NOMO-1 treated with dmso at 0.1 percent for 144 hours (cell line): Measurements from ENCODE around the gene PFN4.

Experiments used
- DNase-seq: peaks from one replicate; lab custom pipeline; 2025; ENCODE audit not compliant: unreplicated experiment; lab: John Stamatoyannopoulos, UW

Gene PFN4

GRCh38 chr2:24082787-24083566 lies 40.2 kb downstream of the PFN4 start:
- DNase-seq, result no peak

GRCh38 chr2:24080701-24081100 lies 42.4 kb downstream of the PFN4 start:
- DNase-seq, result no peak

GRCh38 chr2:24077879-24078278 lies 45.3 kb downstream of the PFN4 start:
- no peak for DNase-seq

GRCh38 chr2:24077535-24077877 lies 45.6 kb downstream of the PFN4 start:
- no peak for DNase-seq

GRCh38 chr2:24076849-24077534 lies 46.1 kb downstream of the PFN4 start:
- peak; percentile 65 for DNase-seq

GRCh38 chr2:24075915-24076848 lies 47.0 kb downstream of the PFN4 start, which contains the start of gene SF3B6:
SF3B6 (minus strand) TSS chr2:24076326; CDS start chr2:24076229, 97 bp downstream.
- DNase-seq, result peak; percentile 99

DNA sequence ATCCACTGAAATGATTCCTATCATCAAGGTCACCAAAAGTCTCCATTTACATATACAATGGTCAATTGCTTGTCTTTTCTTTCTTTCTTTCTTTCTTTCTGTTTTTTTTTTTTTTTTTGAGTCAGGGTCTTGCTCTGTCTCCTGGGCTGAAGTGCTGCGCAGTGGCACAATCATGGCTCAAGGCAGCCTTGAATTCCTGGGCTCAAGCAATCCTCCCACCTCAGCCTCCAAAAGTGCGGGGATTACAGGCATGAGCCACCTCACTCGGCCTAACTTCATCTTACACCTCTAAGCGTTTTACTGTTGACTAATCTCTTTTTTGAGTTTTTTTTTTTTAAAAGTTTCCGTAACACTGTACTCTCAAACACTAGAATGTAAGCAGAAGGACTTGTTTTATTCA lies 47.9 kb downstream of the PFN4 start:
- no peak for DNase-seq

GRCh38 chr2:24073816-24074215 lies 49.3 kb downstream of the PFN4 start:
- no peak for DNase-seq

GRCh38 chr2:24072259-24072658 lies 50.9 kb downstream of the PFN4 start:
- no peak for DNase-seq

DNA sequence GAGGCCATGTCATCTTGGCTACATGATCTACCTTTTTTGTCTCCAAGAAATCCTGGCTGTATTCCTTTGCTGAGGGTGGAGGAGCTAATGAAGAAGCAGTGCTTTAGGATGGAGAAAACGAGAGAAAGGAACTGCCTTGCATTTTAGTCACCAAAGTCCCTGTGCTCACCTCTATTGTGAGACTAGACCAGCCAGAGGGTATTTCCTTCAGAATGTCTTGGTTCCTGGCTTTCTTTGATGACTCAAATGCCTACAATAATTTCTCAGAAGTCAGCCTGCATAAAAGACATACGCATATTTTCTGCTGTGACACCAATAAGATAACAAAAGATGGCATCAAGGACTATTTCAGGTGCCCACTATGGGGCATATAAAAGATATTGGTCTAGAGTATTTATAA lies 57.8 kb downstream of the PFN4 start:
- DNase-seq, result no peak
